Measurements from ENCODE around the gene OR56A4.

DNA sequence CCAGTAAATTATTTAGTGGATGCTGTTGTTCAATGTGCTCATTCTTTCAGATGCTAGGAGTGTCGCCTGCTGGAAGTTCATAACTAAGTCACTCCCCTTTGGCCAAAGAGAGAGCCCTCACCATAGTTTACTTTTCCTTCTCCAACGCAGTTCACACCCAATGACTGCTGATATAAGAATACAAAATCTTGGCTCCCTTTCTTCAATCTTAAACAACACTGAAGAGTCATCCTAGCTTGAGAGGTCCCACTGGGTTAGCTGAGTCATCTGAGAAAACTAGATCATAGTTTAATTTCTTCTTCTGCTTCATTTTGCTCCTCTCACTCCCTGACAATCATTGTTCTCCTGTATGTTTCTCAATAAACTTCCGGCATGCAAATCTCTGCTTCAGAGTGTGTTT is 14.6 kb downstream of the OR56A4 start:
- TF ChIP-seq, protein P1, sequence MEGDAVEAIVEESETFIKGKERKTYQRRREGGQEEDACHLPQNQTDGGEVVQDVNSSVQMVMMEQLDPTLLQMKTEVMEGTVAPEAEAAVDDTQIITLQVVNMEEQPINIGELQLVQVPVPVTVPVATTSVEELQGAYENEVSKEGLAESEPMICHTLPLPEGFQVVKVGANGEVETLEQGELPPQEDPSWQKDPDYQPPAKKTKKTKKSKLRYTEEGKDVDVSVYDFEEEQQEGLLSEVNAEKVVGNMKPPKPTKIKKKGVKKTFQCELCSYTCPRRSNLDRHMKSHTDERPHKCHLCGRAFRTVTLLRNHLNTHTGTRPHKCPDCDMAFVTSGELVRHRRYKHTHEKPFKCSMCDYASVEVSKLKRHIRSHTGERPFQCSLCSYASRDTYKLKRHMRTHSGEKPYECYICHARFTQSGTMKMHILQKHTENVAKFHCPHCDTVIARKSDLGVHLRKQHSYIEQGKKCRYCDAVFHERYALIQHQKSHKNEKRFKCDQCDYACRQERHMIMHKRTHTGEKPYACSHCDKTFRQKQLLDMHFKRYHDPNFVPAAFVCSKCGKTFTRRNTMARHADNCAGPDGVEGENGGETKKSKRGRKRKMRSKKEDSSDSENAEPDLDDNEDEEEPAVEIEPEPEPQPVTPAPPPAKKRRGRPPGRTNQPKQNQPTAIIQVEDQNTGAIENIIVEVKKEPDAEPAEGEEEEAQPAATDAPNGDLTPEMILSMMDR (IDR thresholded peaks at IDR 0.05) = no peak
- TF ChIP-seq POLR2A (IDR thresholded peaks at IDR 0.05) (no peak), EP300 (IDR thresholded peaks at IDR 0.05) (no peak)
